Heart left ventricle (tissue), 16 donors: ENCODE data around the gene OR1J4. TPM values are rescaled to one million over a fixed set of nuclear protein-coding genes. Genes with fewer than 3 reads are reported as not detected.

Source experiments
- ATAC-seq, 4 donors: fragments of 200-7000 bp; cut with Tn5 transposase; one replicate each; pipeline ENCODE4 v1.9.1; 2020 to 2022; ENCODE audit warnings: moderate library complexity in 4 of 4, mild to moderate bottlenecking in 3 of 4, moderate number of reproducible peaks in 1 of 4
- DNase-seq, 5 donors: peaks; one replicate each; pipeline ENCODE4 v3.0.0-alpha.2; 2020
- H3K27ac ChIP-seq, 12 donors: fragments of 200-600 bp; sonication (generic) in 4 of 12; one replicate each; pipeline versions ENCODE4 v1.5.0 to v1.8.0; 2016 to 2022; ENCODE audit warnings: mild to moderate bottlenecking in 2 of 12
- H3K27me3 ChIP-seq, 9 donors: fragments of 200-600 bp; sonication (generic) in 2 of 9; one replicate each; pipeline versions ENCODE4 v1.5.1 to v1.8.0; 2016 to 2022; ENCODE audit warnings: mild to moderate bottlenecking in 3 of 9
- H3K36me3 ChIP-seq, 9 donors: fragments of 200-600 bp; sonication (generic) in 2 of 9; one replicate each; pipeline versions ENCODE4 v1.5.0 to v1.8.0; 2018 to 2022; ENCODE audit warnings: mild to moderate bottlenecking in 2 of 9
- H3K4me1 ChIP-seq, 12 donors: fragments of 200-600 bp; sonication (generic) in 4 of 12; one replicate each; pipeline versions ENCODE4 v1.5.0 to v1.8.0; 2016 to 2022; ENCODE audit warnings: mild to moderate bottlenecking in 3 of 12
- H3K4me3 ChIP-seq, 12 donors: fragments of 200-600 bp; sonication (generic) in 4 of 12; one replicate each; pipeline versions ENCODE4 v1.5.0 to v1.8.0; 2017 to 2022; ENCODE audit warnings: mild to moderate bottlenecking in 9 of 12, moderate library complexity in 4 of 12
- H3K9me3 ChIP-seq, 12 donors: fragments of 200-600 bp; sonication (generic) in 4 of 12; one replicate each; pipeline versions ENCODE4 v1.5.0 to v1.8.0; 2016 to 2022; ENCODE audit warnings: mild to moderate bottlenecking in 1 of 12
- POLR2A ChIP-seq, 2 donors: fragments of 450-650 bp; IDR thresholded peaks; one replicate each; pipeline ENCODE4 v1.6.1; 2017; ENCODE audit warnings: antibody characterized with exemption in 2 of 2, mild to moderate bottlenecking in 2 of 2, moderate library complexity in 2 of 2
- WGBS, 4 donors: extraction: QIAGEN DNeasy Blood & Tissue Kit in 2 of 4; methylation state at CpG; one replicate each; pipeline versions ENCODE4 v1.1.5 to v1.1.7; 2013 to 2018; 5-methylcytosine and 5-hydroxymethylcytosine counted together
- intact Hi-C, 10 donors: fragments of 100-400 bp; cut with DNase I; formaldehyde crosslinking; loops; one replicate each; pipeline versions ENCODE4 v1.11.1 to v1.14.2; 2022
- polyA plus RNA-seq, 2 donors: library from polyadenylated mRNA; stranded (reverse); fragments of 200-250 nt; gene quantifications; one replicate each; pipeline ENCODE4 v1.2.3, GENCODE V29; 2013
- total RNA-seq, 9 donors: library from RNA; depleted of rRNA in 2 of 9; stranded (reverse); fragments of >200 nt in 2 of 9; fragmentation: NEBNext Ultra II Directional in 3 of 9; extraction: Animal tissue kit (Norgen Biotek cat#: 25700) in 3 of 9; gene quantifications; one replicate each; pipeline versions ENCODE4 v1.1.0 to v1.2.4, GENCODE V29; 2016 to 2023
- TF ChIP-seq, protein P1 (sequence below), 12 donors: fragments of 200-600 bp; sonication (generic) in 4 of 12; IDR thresholded peaks; one replicate each; pipeline versions ENCODE4 v1.5.0 to v1.8.0; 2018 to 2022; ENCODE audit warnings: antibody characterized with exemption in 12 of 12, mild to moderate bottlenecking in 5 of 12
- donor health status: ischemic (EF 13 %, LVEDD 7.1; RV severe dilation, severe dysfunction).
- donor health status: healthy with polysubstance abuse.
- donor health status: DM: no; HTN: yes; CAD: no.
- donor health status: DM: no; HTN: no; CAD: no.
- donor health status: ischemic (EF 25% LVEDD 6.9; RV normal size, moderate dysfunction).
- donor health status: ischemic (EF 25% LVEDD 5.7; RV mildly dilated, moderate dysfunction).
- donor health status: healthy.
- donor health status: DM: yes; HTN: yes; CAD: no.
- donor health status: ischemic (EF 35%, LVEDD 5.7; RV mildly dilated, moderate dysfunction).
- donor health status: nonischemic (EF 11% LVEDD 7.7; RV severe dilation, severe dysfunction).
- donor health status: DM: yes; HTN: yes; CAD: no.
- donor health status: PGD.
- donor health status: ischemic (EF 29% LVEDD 5.4; RV normal size, mild dysfunction).
- donor health status: nonischemic (EF 23%, LVEDD 6.1; RV moderate dilation, normal function).

The OR1J4 gene
- total and polyA plus RNA-seq, 11 donors = not detected

DNA sequence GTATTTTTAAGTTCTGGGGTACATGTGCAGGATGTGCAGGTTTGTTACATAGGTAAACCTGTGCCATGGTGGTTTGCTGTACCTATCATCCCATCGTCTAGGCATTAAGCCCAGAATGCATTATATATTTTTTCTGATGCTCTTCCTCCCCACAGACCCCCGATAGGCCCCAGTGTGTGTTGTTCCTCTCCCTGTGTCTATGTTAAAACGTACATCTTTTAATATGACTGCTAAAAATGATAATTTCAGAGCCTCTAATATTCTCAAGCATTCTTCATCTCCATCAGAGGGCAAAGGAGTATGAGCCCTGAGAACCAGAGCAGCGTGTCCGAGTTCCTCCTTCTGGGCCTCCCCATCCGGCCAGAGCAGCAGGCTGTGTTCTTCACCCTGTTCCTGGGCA is 8.4 kb upstream of the OR1J4 start, which contains the start of gene OR1J2:
Gene OR1J2, plus strand, starts transcription at position 301 of the 400 bp plus-strand sequence. Its CDS starts 0 bp downstream, at position 301.
- Histone ChIP-seq H3K4me1 (no peaks in the 10 kb centered on the region), H3K4me3 (no peak within 1 kb of the TSS), H3K27me3 (peaks cover 0 to 11% (median 0%) of the 10 kb centered on the region in 9 donors), H3K9me3 (no peaks in the 10 kb centered on the region), H3K36me3 (no peaks in the 10 kb centered on the region), H3K27ac (no peak within 1 kb of the TSS)
- no peak for ATAC-seq
- no peak for TF ChIP-seq POLR2A (IDR thresholded peaks at IDR 0.05)
- TF ChIP-seq, protein P1, sequence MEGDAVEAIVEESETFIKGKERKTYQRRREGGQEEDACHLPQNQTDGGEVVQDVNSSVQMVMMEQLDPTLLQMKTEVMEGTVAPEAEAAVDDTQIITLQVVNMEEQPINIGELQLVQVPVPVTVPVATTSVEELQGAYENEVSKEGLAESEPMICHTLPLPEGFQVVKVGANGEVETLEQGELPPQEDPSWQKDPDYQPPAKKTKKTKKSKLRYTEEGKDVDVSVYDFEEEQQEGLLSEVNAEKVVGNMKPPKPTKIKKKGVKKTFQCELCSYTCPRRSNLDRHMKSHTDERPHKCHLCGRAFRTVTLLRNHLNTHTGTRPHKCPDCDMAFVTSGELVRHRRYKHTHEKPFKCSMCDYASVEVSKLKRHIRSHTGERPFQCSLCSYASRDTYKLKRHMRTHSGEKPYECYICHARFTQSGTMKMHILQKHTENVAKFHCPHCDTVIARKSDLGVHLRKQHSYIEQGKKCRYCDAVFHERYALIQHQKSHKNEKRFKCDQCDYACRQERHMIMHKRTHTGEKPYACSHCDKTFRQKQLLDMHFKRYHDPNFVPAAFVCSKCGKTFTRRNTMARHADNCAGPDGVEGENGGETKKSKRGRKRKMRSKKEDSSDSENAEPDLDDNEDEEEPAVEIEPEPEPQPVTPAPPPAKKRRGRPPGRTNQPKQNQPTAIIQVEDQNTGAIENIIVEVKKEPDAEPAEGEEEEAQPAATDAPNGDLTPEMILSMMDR (IDR thresholded peaks at IDR 0.05) = no peak
- intact Hi-C loops = no loop called here
- WGBS, 4 donors = 71 to 79% (median 74%) methylated on average over 6 of the region's 6 CpGs
- DNase-seq = no peak

DNA sequence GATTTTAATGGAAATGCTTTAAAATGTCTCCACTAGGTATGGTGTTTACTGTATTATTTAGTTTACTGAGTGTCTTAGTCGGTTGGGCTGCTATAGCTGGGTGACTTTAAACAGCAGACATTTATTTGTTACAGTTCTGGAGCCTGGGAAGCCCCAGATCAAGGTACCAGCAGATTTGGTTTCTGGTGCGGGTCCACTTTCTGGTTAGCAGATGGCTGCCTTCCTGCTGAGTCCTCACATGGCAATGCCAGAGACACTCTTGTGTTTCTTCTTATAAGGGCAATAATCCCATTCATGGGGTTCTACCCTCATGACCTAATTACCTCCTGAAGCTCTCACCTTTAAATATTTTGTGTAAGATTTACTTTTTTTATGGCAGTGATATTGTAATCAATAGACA is 715 bp upstream of the OR1J4 start:
- WGBS, 4 donors = 45 to 57% (median 52%) methylated on average over 2 of the region's 2 CpGs
- no peak for ATAC-seq
- no peaks in the 10 kb centered on the region for H3K36me3 ChIP-seq
- H3K4me1 ChIP-seq = no peaks in the 10 kb centered on the region
- no peak for DNase-seq
- TF ChIP-seq, protein P1 (IDR thresholded peaks at IDR 0.05) = no peak
- TF ChIP-seq POLR2A (IDR thresholded peaks at IDR 0.05) = no peak
- H3K4me3 ChIP-seq = no peak overlapping the region
- H3K27me3 ChIP-seq = peaks cover 0 to 28% (median 0%) of the 10 kb centered on the region in 9 donors
- H3K27ac ChIP-seq = no peak overlapping the region
- intact Hi-C loops = no loop called here
- no peaks in the 10 kb centered on the region for H3K9me3 ChIP-seq

DNA sequence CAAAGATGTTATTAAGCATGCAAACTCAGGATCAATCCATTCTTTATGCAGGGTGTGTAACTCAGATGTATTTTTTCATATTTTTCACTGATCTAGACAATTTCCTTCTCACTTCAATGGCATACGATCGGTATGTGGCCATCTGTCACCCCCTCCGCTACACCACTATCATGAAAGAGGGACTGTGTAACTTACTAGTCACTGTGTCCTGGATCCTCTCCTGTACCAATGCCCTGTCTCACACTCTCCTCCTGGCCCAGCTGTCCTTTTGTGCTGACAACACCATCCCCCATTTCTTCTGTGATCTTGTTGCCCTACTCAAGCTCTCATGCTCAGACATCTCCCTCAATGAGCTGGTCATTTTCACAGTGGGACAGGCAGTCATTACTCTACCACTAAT is 435 bp downstream of the OR1J4 start:
- ATAC-seq (no peak), DNase-seq (no peak)
- Histone ChIP-seq H3K36me3 (no peaks in the 10 kb centered on the region), H3K27ac (no peak overlapping the region), H3K9me3 (no peaks in the 10 kb centered on the region), H3K4me1 (no peaks in the 10 kb centered on the region), H3K27me3 (peaks cover 0 to 28% (median 0%) of the 10 kb centered on the region in 9 donors), H3K4me3 (no peak overlapping the region)
- no peak for TF ChIP-seq POLR2A (IDR thresholded peaks at IDR 0.05)
- TF ChIP-seq, protein P1 (IDR thresholded peaks at IDR 0.05) = no peak
- intact Hi-C loops = no loop called here
- WGBS, 4 donors = 86 to 94% (median 87%) methylated on average over 3 of the region's 3 CpGs

DNA sequence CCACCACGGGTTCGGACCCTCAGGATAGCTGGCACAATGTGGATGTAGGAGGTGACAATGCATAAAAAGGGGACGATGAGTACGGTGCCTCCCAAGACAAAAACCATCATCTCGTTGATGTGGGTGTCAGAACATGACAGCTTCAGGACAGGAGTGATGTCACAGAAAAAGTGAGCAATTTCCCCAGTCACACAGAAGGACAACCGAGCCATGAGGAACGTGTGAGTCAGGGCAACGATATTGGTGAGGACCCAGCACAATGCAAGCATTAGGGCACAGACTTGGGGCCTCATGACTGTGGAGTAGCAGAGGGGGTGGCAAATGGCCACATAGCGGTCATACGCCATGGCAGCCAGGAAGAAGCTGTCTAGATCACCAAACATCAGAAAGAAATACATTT is 7.7 kb downstream of the OR1J4 start:
- DNase-seq (no peak), ATAC-seq (no peak)
- no peaks in the 10 kb centered on the region for H3K9me3 ChIP-seq
- H3K36me3 ChIP-seq = no peaks in the 10 kb centered on the region
- WGBS, 4 donors = 81 to 83% (median 82%) methylated on average over 10 of the region's 10 CpGs
- no peaks in the 10 kb centered on the region for H3K4me1 ChIP-seq
- H3K4me3 ChIP-seq = no peak overlapping the region
- no peak overlapping the region for H3K27ac ChIP-seq
- peaks cover 0 to 13% (median 0%) of the 10 kb centered on the region in 9 donors for H3K27me3 ChIP-seq
- intact Hi-C loops = no loop called here
- TF ChIP-seq POLR2A (IDR thresholded peaks at IDR 0.05) = no peak
- TF ChIP-seq, protein P1 (IDR thresholded peaks at IDR 0.05) = no peak
